B cell (primary cell): ENCODE results near the gene MRPL20.

Source experiments
- CTCF ChIP-seq: fragments of 200-600 bp; IDR thresholded peaks from one replicate; pipeline ENCODE4 v1.8.0; 2022; ENCODE audit warnings: antibody characterized with exemption, mild to moderate bottlenecking
- EZH2 ChIP-seq: IDR thresholded peaks from 2 replicates; pipeline ENCODE4 v1.6.1; 2012; ENCODE audit warnings: borderline replicate concordance, low read depth, mild to moderate bottlenecking, moderate library complexity, low read length; ENCODE audit not compliant: insufficient read depth, poor library complexity, severe bottlenecking

- TF ChIP-seq CTCF: no peak
- TF ChIP-seq EZH2: no peak
Measured at GRCh38 chr1:1359664-1360468, 47.2 kb downstream of the MRPL20 start.
